Measurements from ENCODE around the gene ZNF654.
"Not testable (repeated sequence)": the region's sequence is repeated elsewhere in the genome, so short reads cannot be mapped to it uniquely, and the experiment has no call there.

- TF ChIP-seq, protein P1, sequence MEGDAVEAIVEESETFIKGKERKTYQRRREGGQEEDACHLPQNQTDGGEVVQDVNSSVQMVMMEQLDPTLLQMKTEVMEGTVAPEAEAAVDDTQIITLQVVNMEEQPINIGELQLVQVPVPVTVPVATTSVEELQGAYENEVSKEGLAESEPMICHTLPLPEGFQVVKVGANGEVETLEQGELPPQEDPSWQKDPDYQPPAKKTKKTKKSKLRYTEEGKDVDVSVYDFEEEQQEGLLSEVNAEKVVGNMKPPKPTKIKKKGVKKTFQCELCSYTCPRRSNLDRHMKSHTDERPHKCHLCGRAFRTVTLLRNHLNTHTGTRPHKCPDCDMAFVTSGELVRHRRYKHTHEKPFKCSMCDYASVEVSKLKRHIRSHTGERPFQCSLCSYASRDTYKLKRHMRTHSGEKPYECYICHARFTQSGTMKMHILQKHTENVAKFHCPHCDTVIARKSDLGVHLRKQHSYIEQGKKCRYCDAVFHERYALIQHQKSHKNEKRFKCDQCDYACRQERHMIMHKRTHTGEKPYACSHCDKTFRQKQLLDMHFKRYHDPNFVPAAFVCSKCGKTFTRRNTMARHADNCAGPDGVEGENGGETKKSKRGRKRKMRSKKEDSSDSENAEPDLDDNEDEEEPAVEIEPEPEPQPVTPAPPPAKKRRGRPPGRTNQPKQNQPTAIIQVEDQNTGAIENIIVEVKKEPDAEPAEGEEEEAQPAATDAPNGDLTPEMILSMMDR (IDR thresholded peaks at IDR 0.05 in 8 of 11, conservative IDR thresholded peaks at IDR 0.05 in 3 of 11), result not testable (repeated sequence)
- TF ChIP-seq POLR2AphosphoS5 (IDR thresholded peaks at IDR 0.05), result not testable (repeated sequence)
These were observed 59.5 kb downstream of the ZNF654 start for GRCh38 chr3:88118603-88119002.

Measured in spleen (tissue), 7 donors.